ENCODE data around the gene CTBP2. TPM values are rescaled to one million over a fixed set of nuclear protein-coding genes. Genes with fewer than 3 reads are reported as not detected.
"Not testable (repeated sequence)": the region's sequence is repeated elsewhere in the genome, so short reads cannot be mapped to it uniquely, and the experiment has no call there.

CTBP2 gene
- total RNA-seq, 1 donor from 2014 or later = 123 TPM

DNA sequence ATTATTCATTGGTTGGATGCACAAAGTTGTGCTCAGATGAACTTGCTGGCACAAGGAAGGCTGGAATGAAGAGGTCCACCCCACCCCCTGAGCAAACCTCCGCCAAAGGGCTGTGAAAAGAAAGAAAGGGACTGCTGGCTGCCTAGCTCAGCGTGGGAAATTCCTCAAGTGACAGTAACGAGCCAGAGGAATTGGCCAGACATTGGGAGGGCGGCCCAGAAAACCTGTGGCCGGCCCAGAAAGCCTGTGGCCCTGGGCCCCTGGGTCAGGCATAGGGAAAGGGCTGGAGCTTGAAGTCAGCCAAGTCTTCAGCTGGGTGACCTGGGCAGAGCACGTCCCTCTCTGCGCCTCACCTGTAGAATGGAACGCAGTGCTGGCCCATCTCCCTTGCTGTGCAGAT lies 30.6 kb upstream of the CTBP2 start:
- FAIRE-seq = no peak
- TF ChIP-seq, protein P1, sequence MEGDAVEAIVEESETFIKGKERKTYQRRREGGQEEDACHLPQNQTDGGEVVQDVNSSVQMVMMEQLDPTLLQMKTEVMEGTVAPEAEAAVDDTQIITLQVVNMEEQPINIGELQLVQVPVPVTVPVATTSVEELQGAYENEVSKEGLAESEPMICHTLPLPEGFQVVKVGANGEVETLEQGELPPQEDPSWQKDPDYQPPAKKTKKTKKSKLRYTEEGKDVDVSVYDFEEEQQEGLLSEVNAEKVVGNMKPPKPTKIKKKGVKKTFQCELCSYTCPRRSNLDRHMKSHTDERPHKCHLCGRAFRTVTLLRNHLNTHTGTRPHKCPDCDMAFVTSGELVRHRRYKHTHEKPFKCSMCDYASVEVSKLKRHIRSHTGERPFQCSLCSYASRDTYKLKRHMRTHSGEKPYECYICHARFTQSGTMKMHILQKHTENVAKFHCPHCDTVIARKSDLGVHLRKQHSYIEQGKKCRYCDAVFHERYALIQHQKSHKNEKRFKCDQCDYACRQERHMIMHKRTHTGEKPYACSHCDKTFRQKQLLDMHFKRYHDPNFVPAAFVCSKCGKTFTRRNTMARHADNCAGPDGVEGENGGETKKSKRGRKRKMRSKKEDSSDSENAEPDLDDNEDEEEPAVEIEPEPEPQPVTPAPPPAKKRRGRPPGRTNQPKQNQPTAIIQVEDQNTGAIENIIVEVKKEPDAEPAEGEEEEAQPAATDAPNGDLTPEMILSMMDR (IDR thresholded peaks at IDR 0.05; ENCODE audit: insufficient read depth, low read length, severe bottlenecking) = no peak
- H3K27me3 ChIP-seq (ENCODE audit: control insufficient read depth, insufficient read depth, low read length) = peaks cover 1% of the 10 kb centered on the region
- no peaks in the 10 kb centered on the region for H3K36me3 ChIP-seq (ENCODE audit: control insufficient read depth, insufficient read depth, low read length)
- no peak for DNase-seq (ENCODE audit: low read depth)
- no peak overlapping the region for H3K4me3 ChIP-seq (ENCODE audit: low read depth, low read length)

DNA sequence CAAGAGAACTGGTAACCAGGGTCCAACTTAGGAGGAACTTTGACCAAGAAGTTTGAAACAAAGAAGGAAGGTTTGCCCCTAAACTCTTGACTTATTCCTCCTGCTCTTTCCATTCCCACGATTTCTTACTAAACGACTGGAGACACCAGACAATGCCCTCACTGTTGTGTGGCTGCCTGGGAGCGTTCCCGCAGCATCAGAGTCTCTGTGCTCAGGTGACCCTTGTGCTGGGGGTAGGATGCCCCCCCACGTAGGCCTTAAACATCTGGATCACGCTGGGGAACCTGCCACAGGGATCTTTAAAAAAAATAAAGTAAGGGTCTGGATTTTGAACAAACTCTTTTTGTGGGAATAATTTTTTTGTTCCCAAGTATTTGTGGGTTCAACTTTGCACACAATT lies 30.1 kb upstream of the CTBP2 start:
- peak; percentile 80 for FAIRE-seq
- TF ChIP-seq, protein P1 (IDR thresholded peaks at IDR 0.05; ENCODE audit: insufficient read depth, low read length, severe bottlenecking) = no peak
- H3K27me3 ChIP-seq (ENCODE audit: control insufficient read depth, insufficient read depth, low read length) = peaks cover 1% of the 10 kb centered on the region
- no peaks in the 10 kb centered on the region for H3K36me3 ChIP-seq (ENCODE audit: control insufficient read depth, insufficient read depth, low read length)
- no peak overlapping the region for H3K4me3 ChIP-seq (ENCODE audit: low read depth, low read length)
- no peak for DNase-seq (ENCODE audit: low read depth)

DNA sequence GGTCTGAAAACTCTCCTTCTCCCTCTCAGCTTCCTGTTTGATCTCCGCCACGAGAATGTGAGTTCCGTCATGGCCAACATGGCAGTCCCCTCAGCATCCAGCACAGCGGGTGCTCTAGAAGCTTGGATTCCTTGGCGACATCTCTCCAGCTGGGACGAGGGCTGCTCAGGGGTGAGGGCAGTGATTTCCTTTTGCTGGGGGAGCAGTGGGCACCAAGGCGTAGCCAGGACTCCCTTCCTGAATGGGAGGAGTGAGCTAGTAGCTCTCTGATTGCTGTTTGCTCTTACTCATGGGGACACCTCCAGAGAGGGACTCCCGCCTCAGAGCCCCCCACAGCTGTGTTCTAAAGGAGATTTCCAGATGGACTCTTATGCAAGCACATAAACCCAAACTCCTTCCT lies 28.8 kb upstream of the CTBP2 start:
- H3K36me3 ChIP-seq (ENCODE audit: control insufficient read depth, insufficient read depth, low read length) = no peaks in the 10 kb centered on the region
- peaks cover 1% of the 10 kb centered on the region for H3K27me3 ChIP-seq (ENCODE audit: control insufficient read depth, insufficient read depth, low read length)
- H3K4me3 ChIP-seq (ENCODE audit: low read depth, low read length) = no peak overlapping the region
- TF ChIP-seq, protein P1 (IDR thresholded peaks at IDR 0.05; ENCODE audit: insufficient read depth, low read length, severe bottlenecking) = no peak
- DNase-seq (ENCODE audit: low read depth) (no peak), FAIRE-seq (no peak)

DNA sequence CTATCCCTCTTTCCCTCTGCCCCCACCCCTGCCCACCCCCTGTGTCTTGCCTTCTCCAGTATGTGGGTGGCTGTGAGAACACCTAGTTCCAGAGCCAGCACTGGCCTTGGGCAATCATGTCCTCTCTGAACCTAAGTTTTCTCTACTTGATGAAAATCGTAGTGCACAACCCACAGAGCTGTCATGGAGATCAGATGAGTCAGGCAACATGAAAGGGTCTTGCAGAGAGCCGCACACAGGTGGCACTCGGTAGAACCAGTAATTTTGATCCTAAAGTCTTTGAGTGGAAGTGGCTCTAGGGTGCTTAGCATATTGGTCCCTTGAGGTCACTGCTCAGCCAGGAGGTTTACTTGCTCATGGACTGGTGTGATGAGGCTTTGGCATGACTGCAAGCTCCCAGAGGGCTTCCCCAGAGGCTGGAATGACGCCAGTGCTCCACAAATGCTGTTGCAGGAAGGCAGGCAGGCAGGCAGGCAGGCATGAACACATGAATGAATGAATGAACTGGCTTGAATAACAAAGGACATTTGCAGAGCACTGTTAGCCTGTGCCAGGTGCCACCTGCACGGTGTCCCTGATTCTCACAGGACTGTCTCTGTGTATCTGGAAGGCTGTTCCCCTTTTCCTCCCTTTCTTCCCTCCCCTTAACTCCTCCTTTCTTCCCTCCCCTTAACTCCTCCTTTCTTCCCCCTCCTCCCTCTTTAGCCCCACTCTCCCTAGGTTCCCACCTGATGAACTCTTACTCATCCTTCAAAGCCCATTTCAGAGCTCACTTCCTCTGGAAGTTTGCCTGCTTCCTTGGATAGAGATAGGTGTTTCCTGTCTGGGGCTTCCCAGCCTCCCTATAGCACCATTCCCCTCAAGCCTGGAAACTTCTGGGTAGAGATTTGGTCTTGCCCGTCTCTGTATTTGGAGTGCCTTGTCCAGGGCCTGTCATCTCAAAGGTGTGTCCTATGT lies 27.2 kb upstream of the CTBP2 start:
- TF ChIP-seq, protein P1 (IDR thresholded peaks at IDR 0.05; ENCODE audit: insufficient read depth, low read length, severe bottlenecking) = no peak
- Histone ChIP-seq H3K4me3 (ENCODE audit: low read depth, low read length) (no peak overlapping the region), H3K27me3 (ENCODE audit: control insufficient read depth, insufficient read depth, low read length) (peaks cover 1% of the 10 kb centered on the region), H3K36me3 (ENCODE audit: control insufficient read depth, insufficient read depth, low read length) (no peaks in the 10 kb centered on the region)
- peak; percentile 83 for FAIRE-seq
- DNase-seq (ENCODE audit: low read depth) = no peak

DNA sequence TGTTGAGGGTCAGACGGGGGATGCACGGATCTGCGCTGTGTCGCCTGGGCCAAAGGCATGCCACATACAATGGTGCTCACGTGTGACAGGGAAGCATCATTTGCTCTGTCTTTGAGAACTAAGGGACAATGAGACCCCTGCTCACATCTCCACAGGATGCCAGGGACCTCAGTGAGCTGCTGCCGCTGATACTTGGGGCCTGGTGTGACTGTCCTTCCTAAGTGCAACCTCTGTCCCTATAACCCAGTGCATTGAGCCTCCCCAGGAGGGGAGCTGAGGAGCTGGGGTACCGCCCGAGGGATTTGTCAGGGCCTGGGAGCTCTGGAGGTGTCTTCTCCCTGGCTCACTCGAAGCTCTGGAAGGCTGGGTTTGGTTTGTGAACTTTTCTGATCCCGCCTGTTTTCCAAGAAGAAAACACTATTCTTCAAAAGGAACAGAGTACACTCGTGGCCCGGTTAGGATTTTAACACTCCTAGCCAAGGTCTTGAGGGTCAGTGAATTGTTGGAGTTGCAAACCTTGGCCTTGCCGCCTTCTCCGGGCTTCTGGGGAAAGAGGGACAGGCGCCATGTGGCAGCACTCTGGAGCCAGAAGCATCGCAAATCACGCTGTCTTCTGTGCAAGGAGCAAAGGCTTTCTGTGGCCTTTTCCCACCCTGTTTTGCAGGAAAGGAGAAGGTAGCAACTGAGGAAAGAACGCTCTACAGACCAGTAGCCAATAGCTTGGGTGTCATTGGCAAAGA lies 26.2 kb upstream of the CTBP2 start:
- TF ChIP-seq, protein P1 (IDR thresholded peaks at IDR 0.05; ENCODE audit: insufficient read depth, low read length, severe bottlenecking) = no peak
- H3K36me3 ChIP-seq (ENCODE audit: control insufficient read depth, insufficient read depth, low read length) = no peaks in the 10 kb centered on the region
- H3K27me3 ChIP-seq (ENCODE audit: control insufficient read depth, insufficient read depth, low read length) = peaks cover 1% of the 10 kb centered on the region
- no peak for FAIRE-seq
- no peak for DNase-seq (ENCODE audit: low read depth)
- H3K4me3 ChIP-seq (ENCODE audit: low read depth, low read length) = no peak overlapping the region

DNA sequence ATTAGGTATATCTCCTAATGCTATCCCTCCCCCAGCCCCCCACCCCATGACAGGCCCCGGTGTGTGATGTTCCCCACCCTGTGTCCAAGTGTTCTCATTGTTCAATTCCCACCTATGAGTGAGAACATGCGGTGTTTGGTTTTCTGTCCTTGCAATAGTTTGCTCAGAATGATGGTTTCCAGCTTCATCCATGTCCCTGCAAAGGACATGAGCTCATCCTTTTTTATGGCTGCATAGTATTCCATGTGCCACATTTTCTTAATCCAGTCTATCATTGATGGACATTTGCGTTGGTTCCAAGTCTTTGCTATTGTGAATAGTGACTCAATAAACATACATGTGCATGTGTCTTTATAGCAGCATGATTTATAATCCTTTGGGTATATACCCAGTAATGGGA lies 18.7 kb upstream of the CTBP2 start:
- H3K36me3 ChIP-seq (ENCODE audit: control insufficient read depth, insufficient read depth, low read length); H3K27me3 ChIP-seq (ENCODE audit: control insufficient read depth, insufficient read depth, low read length); H3K4me3 ChIP-seq (ENCODE audit: low read depth, low read length); DNase-seq (ENCODE audit: low read depth); FAIRE-seq: not testable (repeated sequence)
